Spleen (tissue), 11 donors: ENCODE data around the gene WARS2. TPM values are rescaled to one million over a fixed set of nuclear protein-coding genes. Genes with fewer than 3 reads are reported as not detected.

Experiments used
- DNase-seq: peaks from one replicate; pipeline ENCODE4 v3.0.0-alpha.2; 2020
- H3K27ac ChIP-seq, 8 donors: fragments of 200-600 bp; sonication (generic) in 7 of 8; 1 replicate in 4 of 8; 2 replicates in 4 of 8; pipeline versions ENCODE4 v1.5.0 to v1.8.0; 2016 to 2021; ENCODE audit warnings: inconsistent platforms in 4 of 8, mild to moderate bottlenecking in 4 of 8, moderate library complexity in 1 of 8
- H3K27me3 ChIP-seq, 7 donors: fragments of 200-600 bp; sonication (generic) in 6 of 7; replicated peaks in 1 of 7; 1 replicate in 4 of 7; 2 replicates in 3 of 7; pipeline versions ENCODE4 v1.5.0 to v1.8.0; 2016 to 2021; ENCODE audit warnings: inconsistent platforms in 3 of 7, mild to moderate bottlenecking in 1 of 7
- H3K36me3 ChIP-seq, 6 donors: fragments of 200-600 bp; sonication (generic) in 5 of 6; 1 replicate in 4 of 6; 2 replicates in 2 of 6; pipeline versions ENCODE4 v1.5.0 to v1.8.0; 2016 to 2021; ENCODE audit warnings: inconsistent platforms in 2 of 6
- H3K4me1 ChIP-seq, 6 donors: fragments of 200-600 bp; sonication (generic) in 5 of 6; 1 replicate in 3 of 6; 2 replicates in 3 of 6; pipeline versions ENCODE4 v1.5.0 to v1.8.0; 2016 to 2021; ENCODE audit warnings: inconsistent platforms in 3 of 6
- H3K4me3 ChIP-seq, 8 donors: fragments of 200-600 bp; sonication (generic) in 7 of 8; 1 replicate in 4 of 8; 2 replicates in 4 of 8; pipeline versions ENCODE4 v1.5.0 to v1.8.0; 2016 to 2021; ENCODE audit warnings: inconsistent platforms in 4 of 8, mild to moderate bottlenecking in 4 of 8, moderate library complexity in 2 of 8
- H3K9me3 ChIP-seq, 8 donors: fragments of 200-600 bp; sonication (generic) in 7 of 8; 1 replicate in 4 of 8; 2 replicates in 4 of 8; pipeline versions ENCODE4 v1.5.0 to v1.8.0; 2016 to 2021; ENCODE audit warnings: inconsistent platforms in 4 of 8
- CTCF ChIP-seq, 11 experiments: fragments of 200-600 bp in 7 of 11; fragments of 450-650 bp in 4 of 11; sonication (generic) in 4 of 11; IDR thresholded peaks in 8 of 11; conservative IDR thresholded peaks in 3 of 11; 1 replicate in 7 of 11; 2 replicates in 4 of 11; pipeline versions ENCODE4 v1.4.0 to v1.8.0; 2016 to 2021; ENCODE audit warnings: antibody characterized with exemption in 11 of 11, inconsistent platforms in 4 of 11, mild to moderate bottlenecking in 1 of 11
- POLR2A ChIP-seq, 3 donors: fragments of 450-650 bp; IDR thresholded peaks; one replicate each; pipeline ENCODE4 v1.5.1; 2017; ENCODE audit warnings: antibody characterized with exemption in 3 of 3, mild to moderate bottlenecking in 1 of 3
- POLR2AphosphoS5 ChIP-seq, 3 donors: sonication (generic); formaldehyde crosslinking; IDR thresholded peaks; one replicate each; pipeline ENCODE4 v1.5.1; 2017; ENCODE audit warnings: antibody characterized with exemption in 3 of 3
- WGBS, 5 donors: extraction: QIAGEN DNeasy Blood & Tissue Kit in 3 of 5; methylation state at CpG; one replicate each; pipeline versions ENCODE4 v1.1.5 to v1.1.7; 2013 to 2018; 5-methylcytosine and 5-hydroxymethylcytosine counted together
- intact Hi-C: fragments of 100-400 bp; cut with DNase I; formaldehyde crosslinking; loops from one replicate; pipeline ENCODE4 v1.15.0; 2023; ENCODE audit warnings: low total_unique reads
- polyA plus RNA-seq, 3 donors: library from polyadenylated mRNA; stranded (reverse); fragments of 200-250 nt; gene quantifications; one replicate each; pipeline ENCODE4 v1.2.1, GENCODE V29; 2013
- total RNA-seq, 7 donors: library from RNA; depleted of rRNA in 3 of 7; stranded (reverse); fragments of >200 nt in 3 of 7; fragmentation: NEBNext Ultra II Directional in 4 of 7; extraction: Animal tissue kit (Norgen Biotek cat#: 25700) in 4 of 7; gene quantifications; one replicate each; pipeline versions ENCODE4 v1.1.0 to v1.2.1, GENCODE V29; 2016 to 2021
- donor health status: healthy with polysubstance abuse.
- donor health status: DM: no; HTN: no; CAD: no; lungs with moderate emphysema.
- donor health status: DM: no; HTN: no; CAD: no.
- donor health status: Bipolar disorder and iron deficiency.
- donor health status: healthy.
- donor health status: DM: no; HTN: no; CAD: no.
- donor health status: DM: yes; HTN: yes; CAD: no.

Gene WARS2
- total and polyA plus RNA-seq, 10 donors = 2.9 to 13.0 (median 8.5) TPM

GRCh38 chr1:118988186-118989005 lies 152.1 kb downstream of the WARS2 start, which contains the start of gene TBX15:
Gene TBX15 (minus strand): TSS chr1:118988343. CDS start chr1:118987795, 548 bp downstream.
- 11 to 18% (median 12%) methylated on average over 31 of the region's 31 CpGs for WGBS, 5 donors
- peaks cover 0 to 30% (median 0%) of the 10 kb centered on the region in 8 donors for H3K9me3 ChIP-seq
- DNase-seq = no peak
- no peak within 1 kb of the TSS for H3K27ac ChIP-seq
- peaks cover 8 to 72% (median 38%) of the 10 kb centered on the region in 6 donors for H3K4me1 ChIP-seq
- H3K36me3 ChIP-seq = no peaks in the 10 kb centered on the region
- H3K27me3 ChIP-seq = peaks cover 10 to 100% (median 100%) of the 10 kb centered on the region in 7 donors
- intact Hi-C loops = no loop called here
- TF ChIP-seq CTCF (IDR thresholded peaks at IDR 0.05 in 8 of 11, conservative IDR thresholded peaks at IDR 0.05 in 3 of 11) = no peak
- TF ChIP-seq POLR2AphosphoS5 (IDR thresholded peaks at IDR 0.05) = no peak
- no peak for TF ChIP-seq POLR2A (IDR thresholded peaks at IDR 0.05)
- peak within 1 kb of the TSS; percentile 16 to 59 (median 32) for H3K4me3 ChIP-seq

DNA sequence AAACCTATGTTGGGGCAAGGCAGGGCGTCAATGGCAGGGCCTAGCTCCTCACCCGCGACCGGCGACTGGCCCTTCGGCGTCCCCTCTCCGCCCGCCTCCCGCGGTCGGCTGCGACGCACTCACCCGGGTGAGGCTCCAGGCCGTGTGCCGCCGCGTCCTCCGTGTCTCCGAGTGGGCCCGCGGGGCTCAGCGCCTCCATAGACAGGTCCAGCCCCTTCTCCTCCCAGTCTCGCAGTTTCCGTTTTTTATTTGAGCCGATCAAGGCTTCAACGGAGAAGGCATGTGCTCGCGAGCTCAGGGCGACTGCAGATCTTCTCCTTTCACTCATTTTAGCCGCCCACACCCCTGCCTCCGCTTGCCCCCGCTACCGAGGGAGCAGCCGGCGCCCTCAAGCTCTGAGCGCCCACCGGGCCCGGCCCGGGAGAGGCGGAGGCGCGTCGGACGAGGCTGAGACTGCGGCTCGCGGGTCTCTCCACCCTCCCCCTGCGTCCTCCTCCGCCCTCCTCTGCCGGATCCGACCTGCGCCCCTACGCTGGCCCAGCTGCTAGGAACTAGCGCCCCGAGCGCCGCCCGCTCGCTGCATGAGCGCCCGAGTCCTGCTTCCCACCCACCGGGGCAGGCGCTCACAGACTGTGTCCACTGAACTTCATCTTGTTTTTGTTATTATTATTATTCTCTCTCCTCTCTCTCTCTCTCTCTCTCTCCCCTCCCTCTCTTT lies 152.8 kb downstream of the WARS2 start:
- H3K27ac ChIP-seq = no peak overlapping the region
- H3K9me3 ChIP-seq = peaks cover 0 to 37% (median 0%) of the 10 kb centered on the region in 8 donors
- H3K27me3 ChIP-seq = peaks cover 16 to 100% (median 100%) of the 10 kb centered on the region in 7 donors
- H3K4me1 ChIP-seq = peaks cover 8 to 65% (median 36%) of the 10 kb centered on the region in 6 donors
- H3K4me3 ChIP-seq = peak overlapping the region; percentile 16 to 59 (median 32)
- no peak for DNase-seq
- 2 to 4% (median 4%) methylated on average over 47 to 65 of the region's 65 CpGs for WGBS, 5 donors
- intact Hi-C loops = no loop called here
- no peaks in the 10 kb centered on the region for H3K36me3 ChIP-seq
- peak in 1 of 3 donors; percentile 49 for TF ChIP-seq POLR2AphosphoS5 (IDR thresholded peaks at IDR 0.05)
- no peak for TF ChIP-seq POLR2A (IDR thresholded peaks at IDR 0.05)
- no peak for TF ChIP-seq CTCF (IDR thresholded peaks at IDR 0.05 in 8 of 11, conservative IDR thresholded peaks at IDR 0.05 in 3 of 11)

DNA sequence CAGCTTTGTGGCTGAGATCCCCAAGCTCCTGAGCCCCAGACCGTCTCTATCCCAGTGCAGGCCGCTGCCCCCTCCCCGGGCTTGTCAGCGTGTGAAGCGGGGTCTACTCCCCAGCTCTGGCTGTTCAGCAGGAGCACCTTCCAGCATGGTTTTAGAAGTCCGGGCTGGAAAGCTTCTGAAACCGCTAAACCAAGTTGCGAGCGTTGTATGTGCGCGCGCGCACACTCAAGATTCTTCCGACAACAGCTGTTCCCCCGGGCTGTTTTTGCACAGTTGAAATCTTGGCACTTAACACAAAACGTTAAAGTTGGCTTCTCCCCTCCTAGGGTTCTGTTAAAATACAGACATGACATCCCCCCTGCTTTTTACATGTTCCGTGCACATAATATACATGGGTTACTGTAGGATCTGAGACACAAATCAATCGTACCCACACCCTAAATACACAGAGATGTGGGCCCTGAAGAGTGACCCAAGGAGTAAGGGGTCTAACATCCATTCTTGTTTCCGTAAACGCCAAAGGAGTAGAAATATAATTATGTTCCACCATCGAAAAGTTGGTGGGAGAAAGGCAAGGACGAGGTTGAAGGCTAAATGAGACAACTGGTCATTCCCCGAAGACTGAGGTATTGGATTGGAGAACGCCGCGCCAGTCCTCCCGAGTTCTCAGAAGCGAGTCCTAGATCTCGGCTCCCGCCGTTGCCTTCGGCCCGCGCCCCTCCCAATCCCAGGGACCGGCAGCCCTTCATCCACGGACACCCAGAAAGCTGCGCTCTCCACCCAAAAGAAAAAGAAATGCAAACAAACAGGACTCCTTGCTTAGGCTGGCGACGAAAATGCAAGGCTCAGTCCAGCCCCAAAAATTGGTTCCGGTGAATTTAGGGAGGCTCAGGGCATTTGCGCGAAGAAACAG lies 153.6 kb downstream of the WARS2 start:
- Histone ChIP-seq H3K4me3 (peak overlapping the region in 7 of 8 donors; percentile 16 to 59 (median 30)), H3K9me3 (peaks cover 0 to 42% (median 0%) of the 10 kb centered on the region in 8 donors), H3K36me3 (no peaks in the 10 kb centered on the region), H3K27ac (no peak overlapping the region), H3K27me3 (peaks cover 18 to 100% (median 100%) of the 10 kb centered on the region in 7 donors), H3K4me1 (peaks cover 8 to 63% (median 34%) of the 10 kb centered on the region in 6 donors)
- no peak for DNase-seq
- intact Hi-C loops = no loop called here
- TF ChIP-seq CTCF (IDR thresholded peaks at IDR 0.05 in 8 of 11, conservative IDR thresholded peaks at IDR 0.05 in 3 of 11) (no peak), POLR2AphosphoS5 (IDR thresholded peaks at IDR 0.05) (no peak), POLR2A (IDR thresholded peaks at IDR 0.05) (no peak)
- WGBS, 5 donors = 7 to 19% (median 10%) methylated on average over 41 to 42 of the region's 42 CpGs
